ENCODE data around the gene SELENOI.

Gene SELENOI

DNA sequence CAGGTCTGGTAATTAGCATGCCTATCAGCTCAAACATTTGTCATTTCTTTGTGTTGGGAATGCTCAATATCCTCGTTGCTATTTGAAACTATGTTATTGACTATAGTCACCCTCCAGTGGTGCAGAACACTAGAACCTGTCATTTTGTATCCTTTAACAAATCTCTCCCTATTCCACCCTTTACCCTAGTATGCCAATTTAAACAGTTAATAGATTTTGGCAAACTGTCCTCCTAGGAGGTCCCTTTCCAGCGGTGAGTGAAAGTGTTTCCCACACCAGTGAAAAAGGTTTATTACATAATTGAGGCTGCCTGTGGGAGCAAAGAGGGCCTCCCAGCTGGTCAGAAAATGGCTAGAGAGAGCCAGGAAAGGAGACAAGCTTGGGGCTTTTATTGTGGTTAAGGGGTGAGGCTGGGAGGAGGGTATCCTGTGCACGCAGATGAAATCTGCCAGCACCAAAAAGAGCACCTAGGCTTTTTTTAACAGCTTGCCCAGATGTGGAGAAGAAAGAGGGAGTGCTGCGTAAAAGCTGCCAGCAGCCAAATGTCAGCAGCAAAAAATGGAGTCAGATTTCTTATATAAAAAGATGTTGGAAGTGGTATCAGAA, 53.9 kb downstream of the SELENOI start:
- no peak overlapping the region for H3K4me3 ChIP-seq (ENCODE audit: low read depth, low read length)
- DNase-seq (ENCODE audit: low read depth) = no peak

DNA sequence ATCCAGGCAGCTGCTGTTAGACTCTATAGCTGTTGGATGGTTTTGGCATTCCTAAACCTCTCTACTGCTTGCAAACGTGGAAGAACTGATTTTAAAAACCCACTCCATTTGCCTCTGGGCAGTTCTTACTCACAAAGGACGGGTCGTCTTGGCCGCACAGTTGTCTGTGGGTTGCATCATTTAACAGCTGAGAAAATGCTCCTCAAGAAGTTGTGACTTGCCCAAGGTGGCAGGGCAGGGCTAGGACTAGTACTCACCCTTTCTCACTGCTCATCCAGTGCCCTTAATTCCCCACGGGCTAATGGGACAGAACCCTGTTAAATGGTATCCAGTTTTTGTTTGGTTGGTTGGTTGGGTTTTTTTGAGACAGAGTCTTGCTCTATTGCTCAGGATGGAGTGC, 54.8 kb downstream of the SELENOI start:
- DNase-seq (ENCODE audit: low read depth) = no peak
- no peak overlapping the region for H3K4me3 ChIP-seq (ENCODE audit: low read depth, low read length)

DNA sequence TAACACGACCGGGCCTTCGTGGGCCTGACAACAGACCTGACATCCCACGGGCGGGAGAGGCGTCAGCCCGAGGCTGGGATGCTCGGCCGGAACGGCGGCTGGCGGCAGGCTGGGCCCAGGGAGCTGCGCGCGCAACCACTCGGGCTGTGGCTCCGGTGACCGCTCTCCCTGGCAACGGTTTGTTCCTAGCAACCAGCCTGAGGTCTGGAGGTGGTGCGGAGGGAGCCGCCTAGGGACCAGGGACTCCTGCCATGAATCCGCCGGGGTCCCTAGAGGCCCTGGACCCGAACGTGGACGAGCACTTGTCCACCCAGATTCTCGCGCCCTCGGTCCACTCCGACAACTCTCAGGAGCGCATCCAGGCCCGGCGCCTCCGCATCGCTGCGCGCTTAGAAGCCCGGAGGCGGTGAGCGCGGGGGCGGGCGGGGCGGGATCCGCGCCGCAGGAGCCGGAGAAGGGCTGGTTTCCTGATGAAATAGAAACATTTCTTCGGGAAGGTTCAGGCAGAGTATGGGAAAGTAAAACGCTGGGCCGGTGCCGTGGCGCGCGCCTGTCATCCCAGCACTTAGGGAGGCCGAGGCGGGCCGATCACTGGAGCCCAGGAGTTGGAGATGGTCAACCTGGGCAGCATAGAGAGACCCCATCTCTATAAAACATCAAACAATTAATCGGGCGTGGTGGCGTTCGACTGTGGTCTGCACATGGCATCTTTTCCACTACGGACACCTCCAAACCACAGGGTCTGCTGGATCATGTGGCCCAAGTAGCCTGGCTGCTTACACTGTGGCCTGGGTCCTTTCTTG, 56.0 kb downstream of the SELENOI start, which contains the start of gene DRC1:
DRC1 (plus strand) TSS at position 182 of the 803 bp plus-strand sequence; CDS start at position 252, 70 bp downstream.
- DNase-seq (ENCODE audit: low read depth) = peak; percentile 23
- peak within 1 kb of the TSS; percentile 47 for H3K4me3 ChIP-seq (ENCODE audit: low read depth, low read length)

DNA sequence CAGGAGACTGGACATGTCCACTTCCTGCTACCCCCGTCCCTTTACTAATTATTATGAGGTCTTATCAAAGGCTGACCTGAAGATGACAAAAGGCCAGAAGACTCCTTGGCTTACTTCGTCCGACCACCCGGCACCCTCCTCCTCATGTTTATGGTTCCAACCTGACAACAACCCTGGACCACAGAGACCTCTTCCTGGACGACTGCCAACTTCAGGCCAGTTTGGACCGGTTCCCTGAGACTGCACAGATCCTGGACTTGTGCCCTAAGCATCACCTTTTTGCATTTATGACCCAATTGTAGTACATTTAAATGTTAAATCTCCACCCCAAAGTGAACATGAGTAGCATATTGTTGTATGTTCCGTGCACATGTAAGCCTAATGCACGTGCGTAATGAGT, 61.6 kb downstream of the SELENOI start:
- no peak for DNase-seq (ENCODE audit: low read depth)

DNA sequence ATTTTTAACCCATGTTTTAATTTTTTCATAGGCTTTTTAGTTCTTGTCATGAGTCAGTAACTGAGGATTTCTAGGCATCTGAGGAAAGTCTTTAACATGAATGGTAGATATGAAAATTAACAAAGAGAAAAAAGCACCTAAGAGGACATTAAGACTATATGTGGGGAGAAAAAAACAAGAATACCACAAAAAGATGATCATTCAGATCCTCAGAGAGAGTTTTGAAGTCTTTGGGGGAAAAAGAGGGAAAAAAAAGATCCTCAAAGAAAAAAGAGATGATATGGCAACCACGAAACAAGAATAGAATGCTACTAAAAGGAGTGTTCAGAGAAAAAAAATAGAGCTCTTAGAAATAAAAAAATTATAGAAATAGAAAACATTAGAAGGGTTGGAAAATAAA, 63.8 kb downstream of the SELENOI start:
- no peak for DNase-seq (ENCODE audit: low read depth)
- no peak overlapping the region for H3K4me3 ChIP-seq (ENCODE audit: low read depth, low read length)

More for the DNA sequence above, 61.6 kb downstream of the SELENOI start:
- no peak overlapping the region for H3K4me3 ChIP-seq (ENCODE audit: low read depth, low read length)

DNA sequence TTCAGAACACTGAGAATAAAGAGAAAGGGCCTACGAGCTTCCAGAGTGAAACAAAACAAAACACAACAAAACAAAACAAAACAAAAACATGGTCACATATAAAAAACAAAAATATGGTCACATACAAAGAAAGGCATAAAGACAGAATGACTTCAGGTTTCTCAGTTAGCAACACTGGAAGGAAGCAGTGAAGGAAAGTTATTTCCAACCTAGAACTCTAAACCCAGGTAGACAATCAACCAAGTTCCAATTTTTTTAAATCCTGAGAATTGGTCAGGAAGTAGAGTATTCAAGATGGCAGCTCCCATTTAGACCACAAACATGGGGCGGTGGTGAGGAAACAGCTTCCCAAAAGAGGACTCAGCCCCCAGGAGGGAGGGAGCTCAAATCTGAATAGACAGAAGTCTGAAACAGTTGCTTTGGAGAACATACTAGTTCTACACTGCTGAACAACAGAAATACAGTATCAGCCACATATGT, 64.9 kb downstream of the SELENOI start:
- no peak overlapping the region for H3K4me3 ChIP-seq (ENCODE audit: low read depth, low read length)
- no peak for DNase-seq (ENCODE audit: low read depth)

DNA sequence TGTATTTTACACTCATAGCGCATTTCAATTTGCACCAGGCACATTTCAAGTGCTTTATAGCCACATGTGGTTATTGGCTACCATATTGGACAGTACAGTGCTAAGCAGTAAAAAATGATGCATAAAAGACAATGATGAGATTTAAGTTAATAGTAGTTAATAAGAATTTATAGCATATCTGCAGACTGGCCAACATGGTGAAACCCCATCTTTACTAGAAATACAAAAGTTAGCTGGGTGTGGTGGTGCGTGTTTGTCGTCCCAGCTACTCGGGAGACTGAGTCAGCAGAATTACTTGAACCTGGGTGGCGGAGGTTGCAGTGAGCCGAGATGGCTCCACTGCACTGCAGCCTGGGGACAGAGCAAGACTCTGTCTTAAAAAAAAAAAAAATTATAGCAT, 65.5 kb downstream of the SELENOI start:
- no peak for DNase-seq (ENCODE audit: low read depth)
- no peak overlapping the region for H3K4me3 ChIP-seq (ENCODE audit: low read depth, low read length)

DNA sequence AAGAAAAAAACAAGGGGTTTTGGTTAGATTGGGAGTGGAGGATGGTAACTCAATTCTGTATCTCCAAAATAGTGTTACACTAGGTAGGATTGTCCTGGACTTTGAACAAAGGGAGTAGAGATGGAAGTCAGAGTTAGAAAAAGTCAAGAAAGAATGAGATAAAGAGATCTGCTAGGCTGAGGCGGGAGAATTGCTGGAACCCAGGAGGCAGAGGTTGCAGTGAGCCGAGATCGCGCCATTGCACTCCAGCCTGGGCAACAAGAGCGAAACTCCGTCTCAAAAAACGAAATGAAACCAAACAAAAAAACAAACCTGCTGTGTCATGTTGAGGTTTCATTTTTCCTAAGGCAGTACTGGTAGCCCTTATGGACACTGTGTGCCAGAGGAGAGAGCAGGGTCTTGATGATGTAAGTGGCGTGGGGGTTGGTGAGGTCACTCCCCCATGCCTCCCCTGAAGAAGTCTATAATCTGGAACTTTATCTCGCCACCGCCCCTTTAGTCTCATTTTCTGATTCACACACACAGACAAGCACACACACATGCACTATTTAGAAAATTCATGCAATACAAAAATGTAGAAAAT, 66.2 kb downstream of the SELENOI start:
- no peak overlapping the region for H3K4me3 ChIP-seq (ENCODE audit: low read depth, low read length)

DNA sequence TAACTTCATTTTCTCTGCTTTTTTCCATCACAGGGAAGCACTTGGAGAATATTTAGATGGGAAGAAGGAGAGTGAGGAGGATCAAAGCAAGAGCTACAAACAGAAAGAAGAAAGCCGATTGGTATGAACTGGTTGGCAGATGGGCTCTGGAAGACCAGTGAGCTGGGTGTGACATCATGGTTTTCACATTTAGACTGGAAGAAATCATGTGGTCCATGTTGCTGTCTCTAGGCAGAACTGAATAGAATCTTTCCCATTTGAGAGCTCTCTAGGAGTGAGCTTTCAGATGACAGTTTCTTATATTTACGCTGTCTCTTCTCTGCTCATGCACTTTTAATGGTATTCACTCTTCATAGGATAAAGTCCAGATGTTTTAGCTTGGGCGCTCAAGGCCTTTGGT, 68.4 kb downstream of the SELENOI start:
- DNase-seq (ENCODE audit: low read depth) = no peak
- H3K4me3 ChIP-seq (ENCODE audit: low read depth, low read length) = no peak overlapping the region

More for the DNA sequence above, 66.2 kb downstream of the SELENOI start:
- DNase-seq (ENCODE audit: low read depth) = no peak

DNA sequence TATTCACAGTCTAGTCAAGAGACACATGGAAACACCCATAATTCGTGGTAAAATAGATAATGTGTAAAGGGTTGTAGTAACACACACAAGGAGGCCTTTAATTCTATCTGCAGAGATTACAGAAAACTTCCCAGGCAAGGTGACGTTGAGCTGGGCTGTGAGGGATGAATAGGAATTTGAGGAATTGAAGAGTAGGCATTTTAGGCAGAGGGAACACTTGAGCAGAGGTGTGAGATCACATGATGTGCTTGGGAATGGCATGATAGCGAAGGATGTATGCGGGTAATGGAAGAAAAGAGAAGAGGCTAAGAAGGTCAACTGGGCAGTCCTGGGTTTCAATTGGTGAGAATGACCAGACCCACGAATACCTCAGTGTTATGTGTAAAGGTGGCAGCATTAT, 76.0 kb downstream of the SELENOI start:
- no peak for DNase-seq (ENCODE audit: low read depth)
- no peak overlapping the region for H3K4me3 ChIP-seq (ENCODE audit: low read depth, low read length)

DNA sequence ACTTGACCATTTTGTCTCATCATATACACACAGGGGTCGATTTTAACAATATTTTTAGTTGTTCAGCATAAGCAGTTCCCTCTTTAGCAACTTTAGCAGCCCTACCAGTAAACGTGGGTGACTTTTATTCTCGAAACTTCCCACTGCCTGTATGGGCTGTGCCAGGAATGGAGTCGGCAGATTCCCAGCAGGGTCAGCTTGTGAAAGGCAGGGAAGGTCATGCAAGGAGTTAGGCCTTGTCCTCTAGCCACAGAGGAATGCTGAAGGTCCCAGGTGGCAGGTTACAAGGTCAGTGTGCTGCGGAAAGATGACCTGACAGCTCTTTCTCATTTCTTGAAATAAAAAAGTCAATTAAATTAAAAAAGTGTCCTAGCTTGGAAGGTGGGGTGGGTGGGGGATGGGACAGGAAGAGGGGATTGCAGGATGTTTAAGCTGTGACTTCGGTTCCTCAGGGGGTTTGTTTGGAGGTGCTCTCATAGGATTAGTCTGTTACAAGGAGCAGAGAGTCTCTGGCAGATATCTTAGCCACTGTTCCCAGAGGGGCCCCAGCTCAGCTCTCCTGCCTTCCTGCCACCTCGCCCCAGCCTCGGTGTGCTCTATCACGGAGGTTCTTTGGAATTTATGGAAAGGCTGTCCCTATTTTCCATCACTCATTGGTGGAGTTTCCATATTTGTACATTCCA, 77.1 kb downstream of the SELENOI start:
- H3K4me3 ChIP-seq (ENCODE audit: low read depth, low read length) = no peak overlapping the region
- no peak for DNase-seq (ENCODE audit: low read depth)

DNA sequence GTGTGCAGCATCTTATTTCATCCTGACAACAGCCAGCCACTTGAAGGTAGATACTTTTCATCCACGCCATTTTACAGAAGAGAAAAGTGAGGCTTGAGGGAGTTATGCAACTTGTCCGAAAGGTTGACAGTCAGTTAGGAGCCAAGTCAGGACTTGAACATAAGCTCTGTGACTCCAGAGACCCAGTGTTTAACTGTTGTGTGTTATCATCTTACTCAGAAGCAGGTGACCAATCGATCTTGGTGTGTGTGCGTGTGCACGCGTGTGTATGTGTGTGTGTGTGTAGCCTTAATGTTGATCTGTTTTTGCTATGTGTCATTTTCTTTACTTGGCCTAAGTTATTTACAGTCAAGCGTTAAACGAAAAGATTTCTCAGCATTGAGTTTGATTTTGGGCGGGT, 77.8 kb downstream of the SELENOI start:
- no peak for DNase-seq (ENCODE audit: low read depth)
- H3K4me3 ChIP-seq (ENCODE audit: low read depth, low read length) = no peak overlapping the region

DNA sequence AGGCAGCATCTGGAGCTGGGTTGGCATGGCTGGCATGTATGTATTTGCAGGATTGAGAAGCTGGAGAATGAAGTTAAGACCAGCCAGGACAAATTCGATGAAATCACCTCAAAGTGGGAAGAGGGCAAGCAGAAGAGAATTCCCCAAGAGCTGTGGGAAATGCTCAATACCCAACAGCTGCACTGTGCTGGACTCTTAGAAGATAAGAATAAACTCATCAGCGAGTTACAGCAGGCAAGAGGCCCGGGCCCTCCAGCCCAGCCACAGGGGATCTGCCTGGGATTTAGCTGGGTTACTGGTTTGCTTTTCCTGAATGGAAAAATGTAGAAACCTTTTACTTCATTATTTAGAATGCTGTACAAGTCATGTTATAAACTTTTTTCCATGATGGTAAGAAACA, 78.3 kb downstream of the SELENOI start:
- no peak for DNase-seq (ENCODE audit: low read depth)
- no peak overlapping the region for H3K4me3 ChIP-seq (ENCODE audit: low read depth, low read length)

DNA sequence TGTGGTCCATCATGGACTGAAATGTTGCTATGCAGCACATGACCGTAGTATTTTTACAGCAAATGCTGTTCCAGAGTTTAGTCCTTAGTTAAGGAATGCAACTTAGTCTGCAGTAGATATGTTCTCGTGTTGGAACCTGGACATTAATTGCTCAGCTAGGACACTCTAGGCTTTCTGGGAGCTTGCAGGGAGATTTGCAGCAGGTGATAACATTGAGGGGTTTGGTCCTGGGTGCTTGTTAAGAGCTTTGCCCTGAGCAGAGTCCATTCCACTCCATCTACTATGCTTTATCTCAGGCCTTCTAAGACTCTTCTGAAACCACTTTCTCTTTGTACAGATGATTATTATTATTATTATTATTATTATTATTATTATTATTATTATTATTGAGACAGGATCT, 82.9 kb downstream of the SELENOI start:
- no peak for DNase-seq (ENCODE audit: low read depth)
- no peak overlapping the region for H3K4me3 ChIP-seq (ENCODE audit: low read depth, low read length)

DNA sequence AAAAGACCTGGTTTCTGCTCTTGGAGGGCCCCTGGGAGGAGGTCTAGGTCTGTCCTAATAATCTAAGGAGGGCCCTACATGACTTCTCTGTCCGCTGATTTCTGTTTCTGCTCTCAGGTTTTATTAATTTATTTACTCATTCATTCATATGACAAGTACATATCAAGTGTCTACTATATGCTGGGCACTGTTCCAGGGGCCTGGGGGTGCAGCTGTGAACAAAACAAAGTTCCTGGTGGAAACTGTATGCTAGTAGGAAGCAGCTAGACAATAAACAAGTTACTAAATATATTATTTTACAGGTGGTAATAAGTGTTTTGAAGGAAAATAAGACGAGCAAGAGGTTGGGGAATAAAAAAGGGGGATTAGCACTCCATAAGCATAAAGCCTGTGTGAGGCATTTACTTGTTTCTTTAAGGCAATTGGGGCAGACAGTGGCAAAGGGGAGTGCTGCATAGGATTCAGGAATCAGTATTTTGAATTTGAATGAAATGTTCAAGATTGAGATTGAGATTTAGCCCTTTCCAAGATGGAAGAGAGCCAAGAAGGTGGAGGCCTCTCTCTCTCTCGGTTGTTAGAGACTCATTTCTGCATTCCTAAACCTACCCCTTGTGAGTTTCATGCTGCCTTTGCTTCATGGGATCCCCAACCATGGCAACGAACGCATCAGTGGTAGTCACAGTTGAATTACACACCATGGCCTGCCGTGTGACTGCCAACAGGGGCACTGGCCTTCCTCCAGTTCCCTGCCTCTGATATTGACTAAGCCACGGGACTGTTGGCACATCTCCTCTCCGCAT, 84.0 kb downstream of the SELENOI start:
- H3K4me3 ChIP-seq (ENCODE audit: low read depth, low read length) = no peak overlapping the region
- DNase-seq (ENCODE audit: low read depth) = no peak

DNA sequence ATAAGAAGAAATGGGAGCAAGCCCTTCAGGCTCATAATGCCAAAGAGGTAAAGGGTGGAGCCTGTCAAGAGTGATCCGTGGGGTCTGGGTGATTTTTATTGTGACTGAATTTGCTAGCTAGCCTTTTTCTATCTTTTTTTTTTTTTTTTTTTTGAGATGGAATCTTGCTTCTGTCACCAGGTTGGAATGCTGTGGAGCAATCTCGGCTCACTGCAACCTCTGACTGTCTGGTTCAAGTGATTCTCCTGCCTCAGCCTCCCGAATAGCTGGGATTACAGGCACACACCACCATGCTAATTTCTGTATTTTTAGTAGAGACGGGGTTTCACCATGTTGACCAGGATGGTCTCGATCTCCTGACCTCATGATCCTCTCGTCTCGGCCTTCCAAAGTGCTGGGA, 84.9 kb downstream of the SELENOI start:
- no peak overlapping the region for H3K4me3 ChIP-seq (ENCODE audit: low read depth, low read length)
- no peak for DNase-seq (ENCODE audit: low read depth)

DNA sequence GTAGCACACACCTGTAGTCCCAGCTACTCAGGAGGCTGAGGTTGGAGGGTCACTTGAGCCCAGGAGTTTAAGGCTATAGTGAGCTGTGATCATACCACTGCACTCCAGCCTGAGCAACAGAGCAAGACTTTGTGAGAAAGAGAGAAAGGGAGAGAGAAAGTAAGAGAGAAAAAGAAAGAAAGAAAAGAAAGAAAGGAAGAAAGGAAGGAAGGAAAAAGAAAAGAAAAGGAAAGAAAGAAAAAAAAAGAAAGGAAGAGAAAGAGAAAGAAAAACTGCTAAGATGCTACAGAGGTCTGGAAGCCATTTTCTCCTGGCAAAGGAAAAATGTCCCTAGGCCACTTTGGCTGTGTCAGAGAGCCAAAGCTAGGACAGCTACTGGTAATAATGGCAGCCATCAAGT, 86.4 kb downstream of the SELENOI start:
- no peak overlapping the region for H3K4me3 ChIP-seq (ENCODE audit: low read depth, low read length)
- DNase-seq (ENCODE audit: low read depth) = no peak

DNA sequence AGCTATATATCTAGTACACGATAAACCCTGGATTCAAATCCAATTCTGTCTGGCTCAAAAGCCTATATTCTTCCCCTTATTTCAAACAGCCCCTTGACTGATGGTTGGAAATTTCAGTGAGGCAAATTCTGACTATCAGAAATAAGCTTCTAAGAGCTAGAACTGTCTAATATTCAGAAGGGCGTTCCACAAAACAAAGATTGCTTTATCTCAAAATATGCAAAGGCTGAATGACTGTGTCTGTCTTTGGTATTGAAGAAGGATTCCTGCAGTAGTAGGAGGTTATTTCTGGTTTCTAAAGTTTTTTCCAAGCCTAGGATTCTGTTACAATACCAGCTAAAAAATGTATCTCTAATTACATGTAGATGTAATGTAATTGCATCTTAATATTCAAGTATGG, 86.9 kb downstream of the SELENOI start:
- H3K4me3 ChIP-seq (ENCODE audit: low read depth, low read length) = no peak overlapping the region
- DNase-seq (ENCODE audit: low read depth) = no peak

DNA sequence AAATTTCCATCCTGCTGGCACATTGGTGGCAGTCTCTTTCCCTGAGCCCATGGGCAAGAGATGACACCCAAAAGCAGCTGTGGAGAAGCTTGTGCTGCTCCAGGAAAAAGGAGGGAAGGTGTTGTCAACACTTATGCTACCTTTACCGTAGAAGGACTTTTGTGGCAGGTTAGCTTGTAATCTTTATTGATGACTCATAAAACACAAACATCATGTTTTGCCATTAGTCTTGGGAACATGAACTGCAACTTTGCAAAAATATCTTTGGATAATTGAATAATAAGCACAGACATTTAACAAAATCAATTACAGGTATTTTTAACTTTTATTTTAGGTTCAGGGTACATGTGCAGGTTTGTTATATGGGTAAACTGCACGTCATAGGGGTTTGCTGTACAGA, 89.2 kb downstream of the SELENOI start:
- no peak overlapping the region for H3K4me3 ChIP-seq (ENCODE audit: low read depth, low read length)
- DNase-seq (ENCODE audit: low read depth) = no peak
